Measurements from ENCODE around the gene CLCNKA.
"Not testable (repeated sequence)": the region's sequence is repeated elsewhere in the genome, so short reads cannot be mapped to it uniquely, and the experiment has no call there.

The CLCNKA gene

GRCh38 chr1:16054598-16055540, 33.0 kb downstream of the CLCNKA start:
- H3K4me3 ChIP-seq (ENCODE audit: low read length) = no peak overlapping the region
- no peak for DNase-seq (ENCODE audit: low read depth, low spot score)

GRCh38 chr1:16055613-16056520, 34.0 kb downstream of the CLCNKA start:
- H3K4me3 ChIP-seq (ENCODE audit: low read length) = no peak overlapping the region
- peak; percentile 77 for DNase-seq (ENCODE audit: low read depth, low spot score)

- DNase-seq (ENCODE audit: low read depth, low spot score); H3K4me3 ChIP-seq (ENCODE audit: low read length): not testable (repeated sequence)
Measured at GRCh38 chr1:16056521-16056912, 34.7 kb downstream of the CLCNKA start.

GRCh38 chr1:16057314-16057915, 35.6 kb downstream of the CLCNKA start:
- H3K4me3 ChIP-seq (ENCODE audit: low read length); DNase-seq (ENCODE audit: low read depth, low spot score): not testable (repeated sequence)

- H3K4me3 ChIP-seq (ENCODE audit: low read length); DNase-seq (ENCODE audit: low read depth, low spot score): not testable (repeated sequence)
Measured at GRCh38 chr1:16058394-16059120, 36.7 kb downstream of the CLCNKA start.

GRCh38 chr1:16061266-16061665, 39.4 kb downstream of the CLCNKA start:
- DNase-seq (ENCODE audit: low read depth, low spot score) = no peak
- H3K4me3 ChIP-seq (ENCODE audit: low read length) = no peak overlapping the region

- H3K4me3 ChIP-seq (ENCODE audit: low read length); DNase-seq (ENCODE audit: low read depth, low spot score): not testable (repeated sequence)
Measured at GRCh38 chr1:16061989-16062686, 40.3 kb downstream of the CLCNKA start.

GRCh38 chr1:16062687-16063075, 40.8 kb downstream of the CLCNKA start:
- not testable (repeated sequence) for DNase-seq (ENCODE audit: low read depth, low spot score); H3K4me3 ChIP-seq (ENCODE audit: low read length)

- no peak for DNase-seq (ENCODE audit: low read depth, low spot score)
- H3K4me3 ChIP-seq (ENCODE audit: low read length) = no peak overlapping the region
Measured at GRCh38 chr1:16063226-16063829, 41.5 kb downstream of the CLCNKA start.

GRCh38 chr1:16063921-16064320, 42.1 kb downstream of the CLCNKA start:
- no peak overlapping the region for H3K4me3 ChIP-seq (ENCODE audit: low read length)
- DNase-seq (ENCODE audit: low read depth, low spot score) = no peak

- no peak for DNase-seq (ENCODE audit: low read depth, low spot score)
- H3K4me3 ChIP-seq (ENCODE audit: low read length) = no peak overlapping the region
Measured at GRCh38 chr1:16064536-16065268, 42.9 kb downstream of the CLCNKA start.

- no peak for DNase-seq (ENCODE audit: low read depth, low spot score)
- no peak overlapping the region for H3K4me3 ChIP-seq (ENCODE audit: low read length)
Measured at GRCh38 chr1:16065269-16065576, 43.4 kb downstream of the CLCNKA start.

- no peak for DNase-seq (ENCODE audit: low read depth, low spot score)
- H3K4me3 ChIP-seq (ENCODE audit: low read length) = no peak overlapping the region
Measured at GRCh38 chr1:16066245-16066644, 44.4 kb downstream of the CLCNKA start.

GRCh38 chr1:16067127-16067768, 45.4 kb downstream of the CLCNKA start:
- DNase-seq (ENCODE audit: low read depth, low spot score) = no peak
- no peak overlapping the region for H3K4me3 ChIP-seq (ENCODE audit: low read length)

GRCh38 chr1:16067933-16068332, 46.1 kb downstream of the CLCNKA start:
- no peak overlapping the region for H3K4me3 ChIP-seq (ENCODE audit: low read length)
- no peak for DNase-seq (ENCODE audit: low read depth, low spot score)

GRCh38 chr1:16068356-16069270, 46.8 kb downstream of the CLCNKA start:
- DNase-seq (ENCODE audit: low read depth, low spot score) = no peak
- H3K4me3 ChIP-seq (ENCODE audit: low read length) = no peak overlapping the region

Measured in Jurkat, Clone E6-1 (cell line).